Upper lobe of left lung (tissue), 6 donors: ENCODE measurements around the gene METTL9. TPM values are rescaled to one million over a fixed set of nuclear protein-coding genes. Genes with fewer than 3 reads are reported as not detected.

Experiments
- ATAC-seq, 2 donors: fragments of 200-7000 bp; cut with Tn5 transposase; one replicate each; pipeline ENCODE4 v1.9.1; 2022; ENCODE audit warnings: mild to moderate bottlenecking in 2 of 2, moderate library complexity in 2 of 2; ENCODE audit not compliant: low FRiP score in 2 of 2
- DNase-seq, 2 donors: peaks; one replicate each; pipeline ENCODE4 v3.0.0-alpha.2; 2019 to 2020
- H3K27ac ChIP-seq, 4 donors: fragments of 200-600 bp; sonication (generic); one replicate each; pipeline ENCODE4 v1.5.1; 2016 to 2019
- H3K27me3 ChIP-seq, 4 donors: fragments of 200-600 bp; sonication (generic); one replicate each; pipeline ENCODE4 v1.5.1; 2017 to 2019
- H3K36me3 ChIP-seq, 4 donors: fragments of 200-600 bp; sonication (generic); one replicate each; pipeline ENCODE4 v1.5.1; 2016 to 2019
- H3K4me1 ChIP-seq, 4 donors: fragments of 200-600 bp; sonication (generic); one replicate each; pipeline ENCODE4 v1.5.1; 2018 to 2019
- H3K4me3 ChIP-seq, 4 donors: fragments of 200-600 bp; sonication (generic); one replicate each; pipeline ENCODE4 v1.5.1; 2017 to 2019; ENCODE audit warnings: mild to moderate bottlenecking in 2 of 4, moderate library complexity in 1 of 4
- H3K9me3 ChIP-seq, 4 donors: fragments of 200-600 bp; sonication (generic); one replicate each; pipeline ENCODE4 v1.5.1; 2018 to 2019
- EP300 ChIP-seq, 4 donors: sonication (generic); formaldehyde crosslinking; IDR thresholded peaks; one replicate each; pipeline ENCODE4 v1.5.1; 2017; ENCODE audit warnings: antibody characterized with exemption in 4 of 4, control low read depth in 2 of 4
- POLR2A ChIP-seq, 4 donors: fragments of 450-650 bp; IDR thresholded peaks; one replicate each; pipeline ENCODE4 v1.5.1; 2016 to 2017; ENCODE audit warnings: antibody characterized with exemption in 4 of 4, mild to moderate bottlenecking in 2 of 4
- POLR2AphosphoS5 ChIP-seq, 2 donors: sonication (generic); formaldehyde crosslinking; IDR thresholded peaks; one replicate each; pipeline ENCODE4 v1.5.1; 2017; ENCODE audit warnings: antibody characterized with exemption in 2 of 2
- WGBS, 2 donors: methylation state at CpG; one replicate each; pipeline ENCODE4 v1.1.5; 2017 to 2018; 5-methylcytosine and 5-hydroxymethylcytosine counted together
- total RNA-seq, 6 donors: library from RNA; depleted of rRNA in 4 of 6; stranded (reverse); fragments of >200 nt in 4 of 6; gene quantifications; one replicate each; pipeline versions ENCODE4 v1.1.0 to v1.2.1, GENCODE V29; 2016 to 2021
- TF ChIP-seq, protein P1 (sequence below), 6 experiments: fragments of 450-650 bp in 4 of 6; fragments of 200-600 bp in 2 of 6; sonication (generic) in 2 of 6; IDR thresholded peaks; one replicate each; pipeline ENCODE4 v1.5.1; 2016 to 2019; ENCODE audit warnings: antibody characterized with exemption in 6 of 6
- donor health status: DM: no; HTN: no; CAD: no; lungs with moderate emphysema.
- donor health status: DM: no; HTN: yes; CAD: no; lungs with severe emphysema.

METTL9 gene
- total RNA-seq, 6 donors from 2014 or later: 57.1 to 120 (median 93.3) TPM

DNA sequence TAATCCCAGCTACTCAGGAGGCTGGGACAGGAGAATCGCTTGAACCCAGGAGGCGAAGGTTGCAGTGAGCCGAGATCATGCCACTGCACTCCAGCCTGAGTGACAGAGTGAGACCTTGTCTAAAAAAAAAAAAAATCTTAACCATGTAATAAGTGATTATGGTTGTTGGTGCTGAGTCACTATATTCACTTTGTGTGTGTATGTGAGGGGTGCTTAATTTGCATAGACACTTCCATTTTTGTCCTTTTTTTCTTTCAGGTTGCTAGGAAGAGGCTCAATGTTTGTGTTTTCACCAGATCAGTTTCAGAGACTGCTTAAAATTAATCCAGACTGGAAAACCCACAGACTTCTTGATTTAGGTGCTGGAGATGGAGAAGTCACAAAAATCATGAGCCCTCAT lies 18.2 kb downstream of the METTL9 start:
- TF ChIP-seq POLR2A (IDR thresholded peaks at IDR 0.05) (no peak), POLR2AphosphoS5 (IDR thresholded peaks at IDR 0.05) (no peak), EP300 (IDR thresholded peaks at IDR 0.05) (no peak)
- TF ChIP-seq, protein P1, sequence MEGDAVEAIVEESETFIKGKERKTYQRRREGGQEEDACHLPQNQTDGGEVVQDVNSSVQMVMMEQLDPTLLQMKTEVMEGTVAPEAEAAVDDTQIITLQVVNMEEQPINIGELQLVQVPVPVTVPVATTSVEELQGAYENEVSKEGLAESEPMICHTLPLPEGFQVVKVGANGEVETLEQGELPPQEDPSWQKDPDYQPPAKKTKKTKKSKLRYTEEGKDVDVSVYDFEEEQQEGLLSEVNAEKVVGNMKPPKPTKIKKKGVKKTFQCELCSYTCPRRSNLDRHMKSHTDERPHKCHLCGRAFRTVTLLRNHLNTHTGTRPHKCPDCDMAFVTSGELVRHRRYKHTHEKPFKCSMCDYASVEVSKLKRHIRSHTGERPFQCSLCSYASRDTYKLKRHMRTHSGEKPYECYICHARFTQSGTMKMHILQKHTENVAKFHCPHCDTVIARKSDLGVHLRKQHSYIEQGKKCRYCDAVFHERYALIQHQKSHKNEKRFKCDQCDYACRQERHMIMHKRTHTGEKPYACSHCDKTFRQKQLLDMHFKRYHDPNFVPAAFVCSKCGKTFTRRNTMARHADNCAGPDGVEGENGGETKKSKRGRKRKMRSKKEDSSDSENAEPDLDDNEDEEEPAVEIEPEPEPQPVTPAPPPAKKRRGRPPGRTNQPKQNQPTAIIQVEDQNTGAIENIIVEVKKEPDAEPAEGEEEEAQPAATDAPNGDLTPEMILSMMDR (IDR thresholded peaks at IDR 0.05): no peak
- WGBS, 2 donors: 91 to 92% methylated on average over 3 of the region's 3 CpGs
- DNase-seq (no peak), ATAC-seq (no peak)
- H3K4me1 ChIP-seq: peaks cover 0 to 6% (median under 1%) of the 10 kb centered on the region in 4 donors
- no peaks in the 10 kb centered on the region for H3K9me3 ChIP-seq
- H3K36me3 ChIP-seq: peaks cover 0 to 11% (median 2%) of the 10 kb centered on the region in 4 donors
- H3K4me3 ChIP-seq: no peak overlapping the region
- H3K27ac ChIP-seq: no peak overlapping the region
- H3K27me3 ChIP-seq: no peaks in the 10 kb centered on the region

DNA sequence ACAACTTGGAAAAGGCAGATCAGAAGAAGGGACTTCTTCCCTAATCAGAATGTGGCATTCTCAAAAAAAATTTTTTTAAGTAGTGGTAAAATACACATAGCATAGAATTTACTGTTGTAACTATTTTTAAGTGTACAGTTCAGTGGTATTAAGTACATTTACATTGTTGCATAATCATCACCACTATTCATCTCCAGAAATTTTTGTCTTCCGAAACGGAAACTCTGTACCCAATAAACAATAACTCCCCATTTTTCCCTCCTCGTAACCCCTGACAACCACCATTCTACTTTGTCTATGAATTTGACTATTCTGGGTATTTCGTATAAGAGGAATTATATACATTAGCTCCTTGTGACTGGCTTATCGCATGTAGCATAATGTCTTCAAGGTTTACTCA lies 18.9 kb downstream of the METTL9 start:
- ATAC-seq (no peak), DNase-seq (no peak)
- no peaks in the 10 kb centered on the region for H3K9me3 ChIP-seq
- no peak overlapping the region for H3K27ac ChIP-seq
- no peak overlapping the region for H3K4me3 ChIP-seq
- TF ChIP-seq POLR2AphosphoS5 (IDR thresholded peaks at IDR 0.05) (no peak), EP300 (IDR thresholded peaks at IDR 0.05) (no peak), POLR2A (IDR thresholded peaks at IDR 0.05) (no peak)
- TF ChIP-seq, protein P1 (IDR thresholded peaks at IDR 0.05): no peak
- H3K36me3 ChIP-seq: peaks cover 0 to 12% (median 2%) of the 10 kb centered on the region in 4 donors
- H3K27me3 ChIP-seq: no peaks in the 10 kb centered on the region
- peaks cover 0 to 6% (median 0%) of the 10 kb centered on the region in 4 donors for H3K4me1 ChIP-seq
- WGBS, 2 donors: 84 to 88% methylated on average over 5 of the region's 5 CpGs

DNA sequence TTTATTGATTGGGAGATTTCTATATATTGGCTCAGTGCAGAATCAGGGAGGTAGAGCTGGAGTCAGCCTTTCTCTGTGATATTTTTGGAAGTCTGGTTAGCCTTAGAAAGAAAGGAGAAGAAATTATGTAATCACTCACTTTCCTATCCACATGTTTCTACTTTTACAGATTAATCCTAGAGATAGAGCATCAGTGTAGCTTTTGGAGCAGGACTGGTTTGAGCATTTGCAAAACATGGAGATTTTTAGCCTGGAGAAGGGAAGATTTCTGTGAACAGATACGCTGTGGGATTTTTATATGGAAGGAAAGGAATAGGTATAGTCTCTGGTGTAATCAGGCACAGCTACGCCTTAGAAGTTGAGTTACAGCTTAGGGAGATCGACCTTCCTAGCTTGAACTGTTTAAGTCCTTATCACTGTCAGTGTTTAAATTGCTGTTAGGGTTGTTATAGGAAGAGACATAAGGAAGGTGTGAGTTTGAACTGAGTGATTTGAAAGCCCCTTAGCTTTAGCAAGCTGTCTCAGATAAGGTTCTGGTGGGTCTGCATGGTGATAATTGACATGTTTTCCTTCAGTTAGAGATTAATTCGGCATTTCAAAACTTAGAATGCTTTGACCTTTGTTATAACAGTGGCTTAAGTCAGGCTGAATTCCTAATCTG lies 20.5 kb downstream of the METTL9 start:
- no peaks in the 10 kb centered on the region for H3K27me3 ChIP-seq
- no peak for TF ChIP-seq EP300 (IDR thresholded peaks at IDR 0.05)
- TF ChIP-seq, protein P1 (IDR thresholded peaks at IDR 0.05): no peak
- TF ChIP-seq POLR2A (IDR thresholded peaks at IDR 0.05): no peak
- no peak for TF ChIP-seq POLR2AphosphoS5 (IDR thresholded peaks at IDR 0.05)
- peaks cover 0 to 6% (median 0%) of the 10 kb centered on the region in 4 donors for H3K4me1 ChIP-seq
- H3K4me3 ChIP-seq: no peak overlapping the region
- ATAC-seq (no peak), DNase-seq (no peak)
- H3K27ac ChIP-seq: no peak overlapping the region
- no peaks in the 10 kb centered on the region for H3K9me3 ChIP-seq
- H3K36me3 ChIP-seq: peaks cover 0 to 24% (median 2%) of the 10 kb centered on the region in 4 donors
- WGBS, 2 donors: 90% methylated on average over 4 of the region's 4 CpGs

DNA sequence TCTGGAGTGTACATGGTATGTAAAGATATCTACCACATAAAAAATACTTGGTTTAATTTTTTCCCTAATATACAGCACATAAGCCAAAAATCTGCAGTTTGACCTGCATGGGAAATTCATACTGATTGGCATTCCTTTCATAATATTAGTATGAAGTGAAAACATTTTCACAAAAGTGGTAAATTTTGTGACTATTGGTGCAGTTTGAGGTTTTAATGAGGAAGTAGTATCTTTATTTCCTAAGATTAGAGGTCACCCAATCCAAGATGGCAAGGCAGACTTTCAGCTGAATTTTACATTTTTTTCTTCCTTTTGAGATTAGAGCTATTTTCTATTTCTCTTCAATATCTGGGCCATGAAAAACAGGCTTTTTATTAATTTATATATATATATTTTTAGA lies 21.2 kb downstream of the METTL9 start:
- no peaks in the 10 kb centered on the region for H3K27me3 ChIP-seq
- H3K27ac ChIP-seq: no peak overlapping the region
- H3K4me1 ChIP-seq: peaks cover 0 to 6% (median 0%) of the 10 kb centered on the region in 4 donors
- peaks cover 0 to 30% (median 4%) of the 10 kb centered on the region in 4 donors for H3K36me3 ChIP-seq
- TF ChIP-seq POLR2AphosphoS5 (IDR thresholded peaks at IDR 0.05) (no peak), EP300 (IDR thresholded peaks at IDR 0.05) (no peak), POLR2A (IDR thresholded peaks at IDR 0.05) (no peak)
- TF ChIP-seq, protein P1 (IDR thresholded peaks at IDR 0.05): no peak
- ATAC-seq (no peak), DNase-seq (no peak)
- H3K9me3 ChIP-seq: no peaks in the 10 kb centered on the region
- H3K4me3 ChIP-seq: no peak overlapping the region

DNA sequence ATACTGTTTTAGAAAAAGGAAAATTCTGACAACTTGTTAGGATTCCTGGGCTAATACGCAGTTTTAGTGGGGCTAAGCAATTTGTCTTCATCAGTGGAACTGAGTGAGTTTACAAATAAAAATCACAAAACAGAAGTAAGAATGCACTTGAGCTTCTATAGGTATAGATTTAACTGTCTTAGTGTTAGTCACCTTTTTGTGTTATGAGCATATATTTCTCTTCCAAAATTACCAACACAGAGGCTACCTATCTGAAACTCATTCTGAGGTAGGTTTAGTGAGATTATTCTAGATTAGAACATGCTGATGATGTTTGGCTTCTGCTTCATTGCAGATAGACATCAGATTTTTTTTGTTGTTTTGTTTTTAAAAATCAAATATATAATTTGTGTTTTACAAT lies 23.2 kb downstream of the METTL9 start:
- ATAC-seq (no peak), DNase-seq (no peak)
- no peaks in the 10 kb centered on the region for H3K27me3 ChIP-seq
- H3K27ac ChIP-seq: no peak overlapping the region
- no peak overlapping the region for H3K4me3 ChIP-seq
- H3K4me1 ChIP-seq: peaks cover 7 to 16% (median 9%) of the 10 kb centered on the region in 4 donors
- peaks cover 0 to 42% (median 5%) of the 10 kb centered on the region in 4 donors for H3K36me3 ChIP-seq
- TF ChIP-seq EP300 (IDR thresholded peaks at IDR 0.05): no peak
- TF ChIP-seq, protein P1 (IDR thresholded peaks at IDR 0.05): no peak
- no peak for TF ChIP-seq POLR2AphosphoS5 (IDR thresholded peaks at IDR 0.05)
- no peak for TF ChIP-seq POLR2A (IDR thresholded peaks at IDR 0.05)
- no peaks in the 10 kb centered on the region for H3K9me3 ChIP-seq
- WGBS, 2 donors: 100% methylated on average over 1 of the region's 1 CpG
